GM19468 (cell line): Measurements from ENCODE around the gene VAV3.
"Not testable (repeated sequence)": the region's sequence is repeated elsewhere in the genome, so short reads cannot be mapped to it uniquely, and the experiment has no call there.

Experiments
- ATAC-seq: cut with Tn5 transposase; IDR thresholded peaks from one replicate; pipeline ENCODE4 v1.9.1; 2021; ENCODE audit warnings: mild to moderate bottlenecking, moderate library complexity, moderate number of reproducible peaks; ENCODE audit not compliant: unreplicated experiment; ENCODE audit errors: extremely low read depth

Gene VAV3, protein sequence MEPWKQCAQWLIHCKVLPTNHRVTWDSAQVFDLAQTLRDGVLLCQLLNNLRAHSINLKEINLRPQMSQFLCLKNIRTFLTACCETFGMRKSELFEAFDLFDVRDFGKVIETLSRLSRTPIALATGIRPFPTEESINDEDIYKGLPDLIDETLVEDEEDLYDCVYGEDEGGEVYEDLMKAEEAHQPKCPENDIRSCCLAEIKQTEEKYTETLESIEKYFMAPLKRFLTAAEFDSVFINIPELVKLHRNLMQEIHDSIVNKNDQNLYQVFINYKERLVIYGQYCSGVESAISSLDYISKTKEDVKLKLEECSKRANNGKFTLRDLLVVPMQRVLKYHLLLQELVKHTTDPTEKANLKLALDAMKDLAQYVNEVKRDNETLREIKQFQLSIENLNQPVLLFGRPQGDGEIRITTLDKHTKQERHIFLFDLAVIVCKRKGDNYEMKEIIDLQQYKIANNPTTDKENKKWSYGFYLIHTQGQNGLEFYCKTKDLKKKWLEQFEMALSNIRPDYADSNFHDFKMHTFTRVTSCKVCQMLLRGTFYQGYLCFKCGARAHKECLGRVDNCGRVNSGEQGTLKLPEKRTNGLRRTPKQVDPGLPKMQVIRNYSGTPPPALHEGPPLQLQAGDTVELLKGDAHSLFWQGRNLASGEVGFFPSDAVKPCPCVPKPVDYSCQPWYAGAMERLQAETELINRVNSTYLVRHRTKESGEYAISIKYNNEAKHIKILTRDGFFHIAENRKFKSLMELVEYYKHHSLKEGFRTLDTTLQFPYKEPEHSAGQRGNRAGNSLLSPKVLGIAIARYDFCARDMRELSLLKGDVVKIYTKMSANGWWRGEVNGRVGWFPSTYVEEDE

GRCh38 chr1:107965110-107965991, at the start of gene VAV3:
TSS of gene VAV3 (minus strand) at chr1:107965180. CDS start at chr1:107964869, 311 bp downstream.
- ATAC-seq = no peak

DNA sequence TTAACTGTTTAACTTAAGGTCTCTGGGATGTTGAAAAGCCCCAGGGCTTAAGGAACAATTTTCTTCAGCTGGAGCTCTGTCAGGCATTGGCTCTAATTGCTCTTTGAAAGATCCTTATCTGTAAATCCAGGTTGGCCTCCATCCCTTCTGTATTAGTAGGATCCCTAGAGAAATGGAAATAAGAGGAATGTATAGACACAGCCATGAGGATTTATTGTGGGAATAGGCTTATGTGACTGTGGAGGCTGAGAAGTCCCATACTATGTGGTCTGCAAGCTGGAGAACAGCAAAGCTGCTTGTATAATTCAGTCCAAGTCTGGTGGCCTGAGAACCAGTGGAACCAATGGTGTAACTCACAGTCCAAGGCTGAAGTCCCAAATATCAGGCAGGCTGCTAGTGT, 47.6 kb upstream of the VAV3 start:
- ATAC-seq = no peak

- no peak for ATAC-seq
Observed at GRCh38 chr1:108011295-108011694, 46.3 kb upstream of the VAV3 start.

GRCh38 chr1:108010581-108010980, 45.6 kb upstream of the VAV3 start:
- ATAC-seq = no peak

DNA sequence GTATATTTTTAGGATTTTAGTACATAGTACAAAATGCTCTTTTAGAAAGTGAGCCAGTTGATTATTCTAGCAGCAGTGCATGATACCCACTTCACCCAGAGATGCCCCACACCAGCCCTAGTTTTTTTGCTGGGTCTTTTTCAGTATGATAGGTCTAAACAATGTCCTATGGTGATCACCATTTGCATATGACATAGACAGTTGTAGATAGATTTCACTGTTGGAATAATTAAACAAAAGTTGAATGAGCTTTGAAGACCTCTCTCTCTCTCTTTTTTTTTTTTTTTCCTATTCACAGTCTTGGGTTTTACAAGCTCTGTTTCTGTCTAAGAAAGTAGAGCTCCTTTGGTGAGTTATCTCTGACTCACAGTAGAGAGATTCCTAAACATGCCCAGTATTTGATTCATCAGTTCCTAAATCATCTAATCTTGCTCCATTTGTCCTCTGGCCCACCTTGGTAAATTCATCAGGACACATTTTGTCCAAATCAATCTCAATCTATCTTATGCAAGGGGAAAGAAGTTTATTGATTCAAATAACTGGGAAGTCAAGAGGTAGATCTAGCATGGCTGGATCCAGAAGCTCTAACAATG, 44.7 kb upstream of the VAV3 start:
- ATAC-seq = no peak

GRCh38 chr1:108007531-108007930, 42.6 kb upstream of the VAV3 start:
- no peak for ATAC-seq

DNA sequence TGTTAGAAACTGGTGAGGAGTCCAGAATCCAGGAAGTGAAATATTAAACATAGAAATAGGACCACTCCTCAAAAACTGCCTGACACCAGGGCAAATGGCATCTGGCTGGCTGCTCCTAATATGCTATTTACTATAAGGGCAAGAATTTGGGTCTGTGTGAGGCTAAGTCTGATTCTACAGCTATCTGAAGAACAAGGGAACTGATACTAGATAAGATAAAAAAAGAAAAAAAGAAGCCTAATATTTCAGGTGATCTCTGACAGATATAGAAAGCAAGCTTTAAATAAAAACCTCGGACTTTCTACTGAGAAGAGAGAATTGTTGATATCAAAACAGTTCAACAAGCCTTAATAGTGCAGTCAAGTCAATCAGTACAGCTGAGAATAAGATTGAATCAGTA, 42.1 kb upstream of the VAV3 start:
- no peak for ATAC-seq

GRCh38 chr1:108004919-108005318, 39.9 kb upstream of the VAV3 start:
- ATAC-seq = not testable (repeated sequence)

DNA sequence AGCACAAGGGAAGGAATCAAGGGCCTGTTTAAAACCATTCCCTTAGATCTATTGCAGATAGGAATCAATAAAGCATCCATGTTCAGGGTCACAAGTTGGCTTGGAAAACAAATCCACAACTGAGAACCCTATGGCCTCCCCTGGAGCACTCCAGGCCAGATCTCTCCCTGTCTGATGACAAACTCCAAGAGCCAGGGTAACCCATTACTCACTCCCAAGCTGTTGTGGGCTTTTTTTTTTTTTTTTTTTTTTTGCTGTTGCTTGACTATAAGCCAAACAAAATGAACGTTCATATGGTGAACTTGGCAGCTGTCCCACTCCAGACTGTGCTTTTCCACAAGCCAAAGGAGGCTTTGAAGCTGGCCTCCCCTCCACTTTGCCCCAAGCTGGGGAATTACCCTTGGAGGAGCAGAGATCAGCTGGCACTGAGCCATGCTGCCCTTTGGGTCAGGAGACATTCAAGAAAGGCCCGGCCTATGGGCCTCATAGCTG, 35.7 kb upstream of the VAV3 start:
- ATAC-seq = no peak

GRCh38 chr1:108000184-108000583, 35.2 kb upstream of the VAV3 start:
- no peak for ATAC-seq

GRCh38 chr1:107997866-107998265, 32.9 kb upstream of the VAV3 start:
- no peak for ATAC-seq

DNA sequence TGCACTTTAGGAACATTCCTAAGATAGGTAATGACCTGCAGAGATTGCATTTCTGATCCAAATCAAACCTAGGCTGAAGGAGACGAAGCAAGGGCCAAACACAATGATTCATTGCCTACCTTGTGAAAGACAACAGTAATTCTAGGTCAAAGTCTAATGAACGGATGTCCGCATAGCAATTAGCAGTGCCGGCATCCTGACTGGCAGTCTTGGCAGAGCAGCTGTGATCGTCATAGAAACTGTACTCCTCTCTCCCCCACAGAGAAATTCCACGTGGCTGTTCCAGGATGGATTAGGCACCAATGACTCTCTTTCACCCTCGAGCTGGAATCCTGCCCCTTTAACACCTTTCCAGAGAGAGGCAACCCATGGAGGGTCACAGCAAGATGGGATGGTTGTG, 28.9 kb upstream of the VAV3 start:
- ATAC-seq = no peak

- no peak for ATAC-seq
Observed at GRCh38 chr1:107992347-107992746, 27.4 kb upstream of the VAV3 start.

GRCh38 chr1:107991371-107992066, 26.5 kb upstream of the VAV3 start:
- no peak for ATAC-seq

GRCh38 chr1:107990606-107991005, 25.6 kb upstream of the VAV3 start:
- no peak for ATAC-seq

- ATAC-seq = no peak
Observed at GRCh38 chr1:107981277-107981676, 16.3 kb upstream of the VAV3 start.

DNA sequence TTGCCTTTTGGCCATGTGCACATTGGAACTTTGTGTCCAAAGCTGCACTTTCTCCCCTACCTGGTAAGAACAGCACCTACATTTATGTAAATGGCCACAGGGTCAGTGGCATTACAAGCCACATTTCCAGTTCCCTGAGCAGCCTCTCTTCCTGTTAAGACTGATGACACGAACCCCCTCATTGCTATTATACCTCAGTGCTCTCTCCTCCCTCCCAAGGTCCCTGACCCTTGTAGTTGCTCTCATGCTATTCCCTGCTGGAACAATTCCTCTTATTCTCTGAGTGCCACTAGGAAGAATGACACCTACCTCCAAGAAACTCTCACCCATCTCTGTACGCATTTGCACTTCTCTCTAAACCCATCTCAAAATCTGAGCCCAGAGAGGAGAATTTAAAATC, 14.9 kb upstream of the VAV3 start:
- no peak for ATAC-seq

DNA sequence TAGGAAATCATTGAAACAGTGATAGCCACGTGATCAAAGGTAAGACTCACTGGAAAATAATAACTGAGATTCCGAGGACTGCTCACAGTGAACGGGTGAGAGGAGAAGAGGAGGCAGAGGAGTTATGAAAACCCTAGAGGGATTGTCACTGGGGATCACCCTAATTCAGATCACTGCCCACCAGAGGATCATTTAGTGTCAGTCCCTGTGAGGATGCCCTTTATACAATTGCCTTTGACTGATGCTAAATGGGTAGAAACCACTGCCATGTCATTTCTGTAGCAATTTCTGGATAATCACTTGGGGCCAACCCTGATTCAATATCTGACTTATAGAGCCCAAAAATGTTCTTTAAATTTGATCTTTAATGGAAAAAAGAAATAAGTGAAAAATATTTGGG, 14.1 kb upstream of the VAV3 start:
- ATAC-seq = no peak

DNA sequence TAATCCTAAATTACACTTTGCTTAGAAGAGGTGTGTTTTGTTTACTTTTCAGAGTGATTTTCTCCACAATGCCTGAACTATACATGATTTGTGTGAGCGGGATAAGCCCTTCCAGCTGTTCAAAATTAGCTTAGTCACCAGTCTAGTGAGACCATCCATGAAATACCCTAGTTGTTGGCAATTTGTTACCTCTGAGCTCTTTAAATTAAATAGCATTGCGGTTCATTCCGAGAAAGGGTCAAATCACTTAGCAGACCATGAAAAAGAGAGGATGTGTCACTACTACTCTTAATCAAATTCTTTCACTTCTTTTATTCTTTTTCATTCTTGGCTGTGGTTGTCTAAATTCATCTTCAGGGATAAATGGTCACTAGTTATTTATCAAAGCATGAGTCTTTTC, 11.9 kb upstream of the VAV3 start:
- no peak for ATAC-seq
